Muscle of leg (tissue), 11 donors: ENCODE results near the gene VILL. TPM values are rescaled to one million over a fixed set of nuclear protein-coding genes. Genes with fewer than 3 reads are reported as not detected.
"Not testable (repeated sequence)": the region's sequence is repeated elsewhere in the genome, so short reads cannot be mapped to it uniquely, and the experiment has no call there.

Experiments used
- DNase-seq: peaks from one replicate; pipeline ENCODE4 v3.0.0; 2013
- H3K27ac ChIP-seq: one replicate; pipeline ENCODE4 v1.5.1; 2013; ENCODE audit warnings: mild to moderate bottlenecking, low read length, control low read depth
- H3K27me3 ChIP-seq: one replicate; pipeline ENCODE4 v1.6.1; 2013; ENCODE audit warnings: low read length; ENCODE audit not compliant: control insufficient read depth, insufficient read depth
- H3K36me3 ChIP-seq: one replicate; pipeline ENCODE4 v1.6.1; 2013; ENCODE audit warnings: low read length; ENCODE audit not compliant: control insufficient read depth, insufficient read depth
- H3K4me1 ChIP-seq: one replicate; pipeline ENCODE4 v1.6.1; 2013; ENCODE audit warnings: low read length; ENCODE audit not compliant: control insufficient read depth, insufficient read depth
- H3K4me3 ChIP-seq: one replicate; pipeline ENCODE4 v1.5.1; 2013; ENCODE audit warnings: low read length, control low read depth
- H3K9me3 ChIP-seq: replicated peaks from 2 replicates; pipeline ENCODE4 v1.6.1; 2013; ENCODE audit warnings: low read depth, low read length; ENCODE audit not compliant: control insufficient read depth
- WGBS: methylation state at CpG from one replicate; pipeline ENCODE4 v1.1.5; 2013; ENCODE audit warnings: missing lambda C conversion rate; ENCODE audit not compliant: insufficient coverage; 5-methylcytosine and 5-hydroxymethylcytosine counted together
- polyA plus RNA-seq, 8 donors: library from polyadenylated mRNA; unstranded; fragments of 120-200 nt; gene quantifications; one replicate each; pipeline versions ENCODE4 v1.2.1 to v1.2.3, GENCODE V29; 2013; ENCODE audit warnings: inconsistent platforms in 1 of 8, low replicate concordance in 1 of 8; ENCODE audit not compliant: insufficient read length in 8 of 8, insufficient read depth in 1 of 8
- total RNA-seq: library from RNA; stranded (reverse); fragments of 120-200 nt; gene quantifications from one replicate; pipeline ENCODE4 v1.2.4, GENCODE V29; 2013

The VILL gene
- total and polyA plus RNA-seq, 9 donors = 3.7 to 10.4 (median 7.2) TPM

GRCh38 chr3:37985637-37986320 is 4.8 kb upstream of the VILL start:
- H3K4me3 ChIP-seq = no peak overlapping the region
- no peak overlapping the region for H3K27ac ChIP-seq
- 85% methylated on average over 7 of the region's 8 CpGs for WGBS
- DNase-seq = no peak
- H3K36me3 ChIP-seq = peaks cover 23% of the 10 kb centered on the region
- no peaks in the 10 kb centered on the region for H3K27me3 ChIP-seq
- no peaks in the 10 kb centered on the region for H3K9me3 ChIP-seq
- peaks cover 13% of the 10 kb centered on the region for H3K4me1 ChIP-seq

- WGBS = 88% methylated on average over 6 of the region's 12 CpGs
- Histone ChIP-seq H3K27me3 (no peaks in the 10 kb centered on the region), H3K36me3 (peaks cover 21% of the 10 kb centered on the region), H3K9me3 (no peaks in the 10 kb centered on the region), H3K4me3 (no peak overlapping the region), H3K4me1 (peaks cover 15% of the 10 kb centered on the region), H3K27ac (no peak overlapping the region)
- DNase-seq = no peak
Measured at GRCh38 chr3:37986479-37987314, 3.9 kb upstream of the VILL start.

GRCh38 chr3:37987315-37987697 is 3.3 kb upstream of the VILL start:
- Histone ChIP-seq H3K27me3 (no peaks in the 10 kb centered on the region), H3K4me3 (no peak overlapping the region), H3K36me3 (peaks cover 15% of the 10 kb centered on the region), H3K27ac (no peak overlapping the region), H3K4me1 (peaks cover 9% of the 10 kb centered on the region), H3K9me3 (no peaks in the 10 kb centered on the region)
- WGBS = 90% methylated on average over 2 of the region's 2 CpGs
- DNase-seq = no peak

- no peak overlapping the region for H3K27ac ChIP-seq
- peaks cover 9% of the 10 kb centered on the region for H3K4me1 ChIP-seq
- peaks cover 13% of the 10 kb centered on the region for H3K36me3 ChIP-seq
- no peaks in the 10 kb centered on the region for H3K27me3 ChIP-seq
- no peaks in the 10 kb centered on the region for H3K9me3 ChIP-seq
- no peak overlapping the region for H3K4me3 ChIP-seq
- WGBS = 64% methylated on average over 4 of the region's 7 CpGs
- no peak for DNase-seq
Measured at GRCh38 chr3:37987751-37988179, 2.8 kb upstream of the VILL start.

GRCh38 chr3:37988376-37988775 is 2.2 kb upstream of the VILL start:
- WGBS = 79% methylated on average over 7 of the region's 10 CpGs
- not testable (repeated sequence) for DNase-seq, H3K9me3 ChIP-seq, H3K27me3 ChIP-seq, H3K4me3 ChIP-seq, H3K27ac ChIP-seq
- H3K36me3 ChIP-seq = peaks cover 11% of the 10 kb centered on the region
- H3K4me1 ChIP-seq = peaks cover 11% of the 10 kb centered on the region

GRCh38 chr3:37988931-37989525 is 1.6 kb upstream of the VILL start:
- DNase-seq = no peak
- Histone ChIP-seq H3K27me3 (no peaks in the 10 kb centered on the region), H3K36me3 (peaks cover 8% of the 10 kb centered on the region), H3K9me3 (no peaks in the 10 kb centered on the region), H3K27ac (no peak overlapping the region), H3K4me1 (peaks cover 16% of the 10 kb centered on the region), H3K4me3 (no peak overlapping the region)
- 70% methylated on average over 15 of the region's 15 CpGs for WGBS

GRCh38 chr3:37989821-37990480 is 635 bp upstream of the VILL start:
- H3K36me3 ChIP-seq = no peaks in the 10 kb centered on the region

GRCh38 chr3:37991109-37991508 is 523 bp downstream of the VILL start:
- H3K27ac ChIP-seq = no peak overlapping the region
- peaks cover 9% of the 10 kb centered on the region for H3K36me3 ChIP-seq
- DNase-seq = no peak
- H3K9me3 ChIP-seq = no peaks in the 10 kb centered on the region
- no peaks in the 10 kb centered on the region for H3K27me3 ChIP-seq
- no peak overlapping the region for H3K4me3 ChIP-seq
- peaks cover 18% of the 10 kb centered on the region for H3K4me1 ChIP-seq
- WGBS = 27% methylated on average over 5 of the region's 6 CpGs

More at GRCh38 chr3:37989821-37990480, 635 bp upstream of the VILL start:
- H3K27me3 ChIP-seq = no peaks in the 10 kb centered on the region
- DNase-seq = no peak
- no peak overlapping the region for H3K27ac ChIP-seq
- peaks cover 18% of the 10 kb centered on the region for H3K4me1 ChIP-seq
- WGBS = 100% methylated on average over 3 of the region's 7 CpGs
- no peak overlapping the region for H3K4me3 ChIP-seq
- H3K9me3 ChIP-seq = no peaks in the 10 kb centered on the region

- Histone ChIP-seq H3K4me3 (no peak overlapping the region), H3K36me3 (peaks cover 12% of the 10 kb centered on the region), H3K27ac (no peak overlapping the region), H3K4me1 (peaks cover 18% of the 10 kb centered on the region), H3K9me3 (no peaks in the 10 kb centered on the region), H3K27me3 (no peaks in the 10 kb centered on the region)
- DNase-seq = no peak
- WGBS = 79% methylated on average over 7 of the region's 7 CpGs
Measured at GRCh38 chr3:37991823-37992222, 1.2 kb downstream of the VILL start.
